ENCODE data around the gene SMARCB1. TPM values are rescaled to one million over a fixed set of nuclear protein-coding genes. Genes with fewer than 3 reads are reported as not detected.

SMARCB1 gene
- total RNA-seq, 1 experiment from 2014 or later = 115 TPM

GRCh38 chr22:23836281-23836680 lies 49.5 kb downstream of the SMARCB1 start:
- Mint-ChIP-seq H3K27ac (ENCODE audit: low read depth, unreplicated experiment) (no peak overlapping the region), H3K4me3 (ENCODE audit: unreplicated experiment) (no peak overlapping the region), H3K4me1 (ENCODE audit: insufficient read depth, unreplicated experiment) (peaks cover 5% of the 10 kb centered on the region), H3K27me3 (ENCODE audit: insufficient read depth, unreplicated experiment) (no peaks in the 10 kb centered on the region), H3K9me3 (ENCODE audit: unreplicated experiment) (no peaks in the 10 kb centered on the region), H3K36me3 (ENCODE audit: insufficient read depth, unreplicated experiment) (peaks cover 34% of the 10 kb centered on the region)
- CTCF ChIA-PET = interaction anchor here (0.8 to 0.9 kb wide), 2 partner anchors 10 to 13 kb away, joined by 3 read pairs; no protein-coding TSS in a partner anchor
- BruUV-seq (replicated peaks) = no TSS peak
- TF ChIP-seq CTCF (IDR thresholded peaks at IDR 0.05; ENCODE audit: unreplicated experiment) = no peak
- no peak for DNase-seq (ENCODE audit: unreplicated experiment)
- intact Hi-C loops (cut with micrococcal nuclease) = no loop called here
- POLR2A ChIA-PET = interaction anchor here (0.7 kb wide), 1 partner anchor 115 kb away, joined by 3 read pairs; no protein-coding TSS in a partner anchor

DNA sequence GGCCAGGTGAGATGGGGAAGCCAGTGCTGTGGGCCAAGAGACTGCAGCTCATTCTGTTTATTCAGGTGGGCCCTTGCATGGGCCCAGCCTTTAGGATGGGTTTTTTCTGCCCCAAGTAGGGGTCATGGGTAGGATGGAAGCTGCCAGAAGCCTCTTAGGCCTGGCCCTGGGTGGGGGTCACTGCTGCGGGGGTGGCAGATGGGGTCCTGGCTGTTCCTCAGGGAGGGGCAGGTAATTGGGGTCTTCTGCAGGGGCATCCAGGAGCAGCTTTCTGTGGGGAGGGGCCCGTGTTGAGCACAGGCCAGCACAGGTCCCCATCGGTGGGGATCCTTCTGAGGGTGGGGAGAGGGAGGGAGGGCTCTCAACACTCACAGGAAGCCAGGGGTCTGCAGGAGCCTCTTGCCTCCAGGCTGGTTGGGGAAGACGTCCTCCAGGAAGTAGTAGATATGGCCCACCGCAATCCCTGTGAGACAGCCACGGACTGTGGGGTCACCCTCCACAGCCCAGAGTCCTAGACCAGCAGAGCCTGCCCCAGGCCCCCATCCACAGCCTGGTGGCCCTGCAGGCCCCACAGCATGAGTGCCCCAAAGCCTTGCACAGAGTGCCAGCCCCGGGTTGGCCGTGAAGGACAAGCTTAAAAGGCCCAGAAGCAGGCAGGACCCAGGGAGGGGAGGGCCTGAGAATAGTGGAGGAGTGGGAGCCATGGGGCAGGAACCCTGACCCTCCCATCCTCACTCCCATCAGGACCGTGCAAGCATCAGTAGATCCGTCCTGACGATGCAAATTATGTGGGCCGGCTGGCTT lies 50.1 kb downstream of the SMARCB1 start:
- TF ChIP-seq CTCF (IDR thresholded peaks at IDR 0.05; ENCODE audit: unreplicated experiment) = no peak
- H3K4me3 Mint-ChIP-seq (ENCODE audit: unreplicated experiment) = no peak overlapping the region
- BruUV-seq (replicated peaks) = no TSS peak
- intact Hi-C loops (cut with micrococcal nuclease) = no loop called here
- ChIA-PET POLR2A (no interaction called here), CTCF (interaction anchor here (0.8 to 0.9 kb wide), 2 partner anchors 9 to 13 kb away, joined by 3 read pairs; no protein-coding TSS in a partner anchor)
- peaks cover 5% of the 10 kb centered on the region for H3K4me1 Mint-ChIP-seq (ENCODE audit: insufficient read depth, unreplicated experiment)
- no peaks in the 10 kb centered on the region for H3K9me3 Mint-ChIP-seq (ENCODE audit: unreplicated experiment)
- H3K36me3 Mint-ChIP-seq (ENCODE audit: insufficient read depth, unreplicated experiment) = peaks cover 34% of the 10 kb centered on the region
- no peaks in the 10 kb centered on the region for H3K27me3 Mint-ChIP-seq (ENCODE audit: insufficient read depth, unreplicated experiment)
- no peak for DNase-seq (ENCODE audit: unreplicated experiment)
- no peak overlapping the region for H3K27ac Mint-ChIP-seq (ENCODE audit: low read depth, unreplicated experiment)

- CTCF ChIA-PET = no interaction called here
- BruUV-seq (replicated peaks) = no TSS peak
Measured at GRCh38 chr22:23837496-23837859, 50.7 kb downstream of the SMARCB1 start.

More at GRCh38 chr22:23837496-23837859, 50.7 kb downstream of the SMARCB1 start:
- no peak overlapping the region for H3K27ac Mint-ChIP-seq (ENCODE audit: low read depth, unreplicated experiment)
- no peak for DNase-seq (ENCODE audit: unreplicated experiment)
- H3K4me1 Mint-ChIP-seq (ENCODE audit: insufficient read depth, unreplicated experiment) = peaks cover 5% of the 10 kb centered on the region
- TF ChIP-seq CTCF (IDR thresholded peaks at IDR 0.05; ENCODE audit: unreplicated experiment) = no peak
- no peak overlapping the region for H3K4me3 Mint-ChIP-seq (ENCODE audit: unreplicated experiment)
- no peaks in the 10 kb centered on the region for H3K9me3 Mint-ChIP-seq (ENCODE audit: unreplicated experiment)
- intact Hi-C loops (cut with micrococcal nuclease) = no loop called here
- POLR2A ChIA-PET = no interaction called here
- no peaks in the 10 kb centered on the region for H3K27me3 Mint-ChIP-seq (ENCODE audit: insufficient read depth, unreplicated experiment)
- H3K36me3 Mint-ChIP-seq (ENCODE audit: insufficient read depth, unreplicated experiment) = peaks cover 34% of the 10 kb centered on the region

All from MCF 10A (cell line).